Adrenal gland (tissue), 5 donors: ENCODE results near the gene ELMO2.

Source experiments
- POLR2A ChIP-seq, 2 donors: fragments of 450-650 bp; IDR thresholded peaks; one replicate each; pipeline ENCODE4 v1.6.1; 2017; ENCODE audit warnings: antibody characterized with exemption in 2 of 2, mild to moderate bottlenecking in 2 of 2, moderate library complexity in 1 of 2
- TF ChIP-seq, protein P1 (sequence below), 6 experiments: fragments of 450-650 bp in 4 of 6; fragments of 200-600 bp in 2 of 6; sonication (generic) in 1 of 6; IDR thresholded peaks; 1 replicate in 5 of 6; 2 replicates in 1 of 6; pipeline versions ENCODE4 v1.5.1 to v1.8.0; 2016 to 2021; ENCODE audit warnings: antibody characterized with exemption in 6 of 6, mild to moderate bottlenecking in 2 of 6, moderate library complexity in 1 of 6
- donor health status: DM: no; HTN: no; CAD: no.

- TF ChIP-seq, protein P1, sequence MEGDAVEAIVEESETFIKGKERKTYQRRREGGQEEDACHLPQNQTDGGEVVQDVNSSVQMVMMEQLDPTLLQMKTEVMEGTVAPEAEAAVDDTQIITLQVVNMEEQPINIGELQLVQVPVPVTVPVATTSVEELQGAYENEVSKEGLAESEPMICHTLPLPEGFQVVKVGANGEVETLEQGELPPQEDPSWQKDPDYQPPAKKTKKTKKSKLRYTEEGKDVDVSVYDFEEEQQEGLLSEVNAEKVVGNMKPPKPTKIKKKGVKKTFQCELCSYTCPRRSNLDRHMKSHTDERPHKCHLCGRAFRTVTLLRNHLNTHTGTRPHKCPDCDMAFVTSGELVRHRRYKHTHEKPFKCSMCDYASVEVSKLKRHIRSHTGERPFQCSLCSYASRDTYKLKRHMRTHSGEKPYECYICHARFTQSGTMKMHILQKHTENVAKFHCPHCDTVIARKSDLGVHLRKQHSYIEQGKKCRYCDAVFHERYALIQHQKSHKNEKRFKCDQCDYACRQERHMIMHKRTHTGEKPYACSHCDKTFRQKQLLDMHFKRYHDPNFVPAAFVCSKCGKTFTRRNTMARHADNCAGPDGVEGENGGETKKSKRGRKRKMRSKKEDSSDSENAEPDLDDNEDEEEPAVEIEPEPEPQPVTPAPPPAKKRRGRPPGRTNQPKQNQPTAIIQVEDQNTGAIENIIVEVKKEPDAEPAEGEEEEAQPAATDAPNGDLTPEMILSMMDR (IDR thresholded peaks at IDR 0.05) = no peak
- no peak for TF ChIP-seq POLR2A (IDR thresholded peaks at IDR 0.05)
Measured at GRCh38 chr20:46361381-46361780, 45.0 kb downstream of the ELMO2 start.
